GDM1 (cell line): ENCODE data around the gene SWI5.

Experiments
- DNase-seq: peaks from one replicate; lab custom pipeline; 2025; lab: John Stamatoyannopoulos, UW

Gene SWI5

GRCh38 chr9:128251732-128252100 lies 24.4 kb upstream of the SWI5 start:
- DNase-seq: no peak

GRCh38 chr9:128252317-128253139 lies 23.5 kb upstream of the SWI5 start:
- no peak for DNase-seq

GRCh38 chr9:128253140-128253990 lies 22.7 kb upstream of the SWI5 start:
- DNase-seq: no peak

- no peak for DNase-seq
Observed at GRCh38 chr9:128253991-128254346, 22.1 kb upstream of the SWI5 start.

GRCh38 chr9:128254362-128254761 lies 21.7 kb upstream of the SWI5 start:
- DNase-seq: no peak

- DNase-seq: peak; percentile 9
Observed at GRCh38 chr9:128254855-128255759, 21.0 kb upstream of the SWI5 start.

- DNase-seq: no peak
Observed at GRCh38 chr9:128257086-128257825, 18.8 kb upstream of the SWI5 start.

- no peak for DNase-seq
Observed at GRCh38 chr9:128257907-128258306, 18.2 kb upstream of the SWI5 start.

- DNase-seq: no peak
Observed at GRCh38 chr9:128258326-128258725, 17.8 kb upstream of the SWI5 start.

GRCh38 chr9:128259156-128259555 lies 16.9 kb upstream of the SWI5 start:
- no peak for DNase-seq

GRCh38 chr9:128260340-128260739 lies 15.7 kb upstream of the SWI5 start:
- DNase-seq: no peak

- no peak for DNase-seq
Observed at GRCh38 chr9:128262687-128263086, 13.4 kb upstream of the SWI5 start.

- no peak for DNase-seq
Observed at GRCh38 chr9:128265348-128265847, 10.7 kb upstream of the SWI5 start.

- no peak for DNase-seq
Observed at GRCh38 chr9:128266868-128267590, 9.0 kb upstream of the SWI5 start.

GRCh38 chr9:128271112-128271511 lies 5.0 kb upstream of the SWI5 start:
- DNase-seq: no peak

GRCh38 chr9:128271512-128271911 lies 4.6 kb upstream of the SWI5 start:
- DNase-seq: no peak

- no peak for DNase-seq
Observed at GRCh38 chr9:128274245-128274644, 1.8 kb upstream of the SWI5 start.

- DNase-seq: no peak
Observed at GRCh38 chr9:128275198-128276007, 673 bp upstream of the SWI5 start, which contains the start of gene GOLGA2. Gene GOLGA2 (minus strand): TSS chr9:128276007. CDS start chr9:128275976, 31 bp downstream.

GRCh38 chr9:128276574-128277270 lies 646 bp downstream of the SWI5 start:
- DNase-seq: no peak
